HS-5 (cell line): ENCODE results near the gene ANKS1B.
"Not testable (repeated sequence)": the region's sequence is repeated elsewhere in the genome, so short reads cannot be mapped to it uniquely, and the experiment has no call there.

Experiments
- DNase-seq: peaks from one replicate; pipeline ENCODE4 v3.0.0-alpha.2; 2012; ENCODE audit warnings: low read depth

ANKS1B gene

GRCh38 chr12:99372257-99372920 is 612.3 kb downstream of the ANKS1B start:
- DNase-seq = no peak

DNA sequence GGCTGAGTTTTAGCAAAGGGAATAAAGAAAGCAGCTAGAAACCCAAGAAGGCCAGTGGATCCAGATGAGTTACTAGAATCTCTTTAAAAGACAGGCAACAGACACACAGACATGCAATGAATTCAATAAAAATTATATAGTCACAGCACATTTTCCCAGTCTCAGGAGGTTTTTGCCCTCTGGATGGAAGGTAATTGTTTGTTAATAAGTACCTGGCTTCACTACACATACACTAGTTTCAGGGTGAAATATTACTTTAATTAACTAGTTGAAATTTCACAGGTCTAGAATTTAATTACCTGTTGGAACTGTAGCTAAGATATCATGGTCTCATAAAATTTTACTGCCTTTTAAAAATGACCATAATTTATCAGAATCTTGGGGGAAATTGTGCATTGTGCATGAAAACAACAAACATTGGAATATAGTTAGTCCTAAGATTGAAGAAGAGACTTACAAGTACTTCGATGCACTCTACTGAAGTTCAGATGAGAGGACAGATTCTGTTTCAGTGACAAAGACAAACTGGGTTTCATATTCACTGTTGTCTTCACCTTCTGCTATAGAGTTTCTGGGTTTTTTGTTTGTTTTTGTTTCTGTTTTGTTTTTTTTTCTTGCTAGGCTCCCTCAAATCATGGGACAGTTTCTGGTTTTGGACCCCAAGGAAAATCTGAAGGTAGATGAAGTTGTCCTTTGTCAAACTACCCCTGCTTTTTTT is 614.2 kb downstream of the ANKS1B start:
- DNase-seq = no peak

DNA sequence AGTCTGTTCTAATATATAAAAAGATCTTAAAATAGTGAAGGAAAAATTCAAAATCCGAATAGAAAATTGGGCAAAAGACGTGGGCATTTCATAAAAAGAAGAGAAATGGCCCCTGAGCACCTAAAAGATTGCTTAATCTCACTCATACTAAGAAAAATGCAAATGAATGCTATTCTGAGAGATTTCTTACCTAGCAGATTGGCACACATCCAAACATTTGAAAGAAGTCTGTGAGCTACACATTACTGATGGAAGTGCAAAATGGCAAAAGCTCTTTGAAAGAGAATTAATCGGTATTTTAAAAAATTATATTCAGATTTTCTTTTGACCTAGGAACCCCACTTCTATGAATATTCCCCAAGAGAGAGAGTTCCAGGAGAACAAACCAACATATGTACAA is 617.6 kb downstream of the ANKS1B start:
- DNase-seq = no peak

- no peak for DNase-seq
Observed at GRCh38 chr12:99352269-99352668, 632.5 kb downstream of the ANKS1B start.

DNA sequence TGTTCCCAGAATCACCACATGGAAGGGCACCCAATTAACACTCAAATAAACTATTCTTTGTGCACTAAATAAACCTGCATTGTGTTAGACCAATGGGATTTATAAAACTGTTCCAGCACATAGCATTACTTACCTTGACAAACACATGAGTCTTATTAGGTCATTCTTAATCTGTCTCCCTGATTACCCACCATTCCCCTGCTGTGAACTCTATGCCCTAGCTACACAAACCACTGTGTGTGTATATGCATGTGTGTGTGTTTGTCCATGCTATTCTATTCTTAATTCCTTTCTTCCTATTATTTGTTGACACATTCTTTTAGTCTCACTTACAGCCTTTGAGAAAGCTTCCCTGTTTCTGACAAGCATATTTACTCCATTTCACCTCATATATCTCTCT is 640.8 kb downstream of the ANKS1B start:
- DNase-seq = no peak

- no peak for DNase-seq
Observed at GRCh38 chr12:99339663-99340062, 645.1 kb downstream of the ANKS1B start.

DNA sequence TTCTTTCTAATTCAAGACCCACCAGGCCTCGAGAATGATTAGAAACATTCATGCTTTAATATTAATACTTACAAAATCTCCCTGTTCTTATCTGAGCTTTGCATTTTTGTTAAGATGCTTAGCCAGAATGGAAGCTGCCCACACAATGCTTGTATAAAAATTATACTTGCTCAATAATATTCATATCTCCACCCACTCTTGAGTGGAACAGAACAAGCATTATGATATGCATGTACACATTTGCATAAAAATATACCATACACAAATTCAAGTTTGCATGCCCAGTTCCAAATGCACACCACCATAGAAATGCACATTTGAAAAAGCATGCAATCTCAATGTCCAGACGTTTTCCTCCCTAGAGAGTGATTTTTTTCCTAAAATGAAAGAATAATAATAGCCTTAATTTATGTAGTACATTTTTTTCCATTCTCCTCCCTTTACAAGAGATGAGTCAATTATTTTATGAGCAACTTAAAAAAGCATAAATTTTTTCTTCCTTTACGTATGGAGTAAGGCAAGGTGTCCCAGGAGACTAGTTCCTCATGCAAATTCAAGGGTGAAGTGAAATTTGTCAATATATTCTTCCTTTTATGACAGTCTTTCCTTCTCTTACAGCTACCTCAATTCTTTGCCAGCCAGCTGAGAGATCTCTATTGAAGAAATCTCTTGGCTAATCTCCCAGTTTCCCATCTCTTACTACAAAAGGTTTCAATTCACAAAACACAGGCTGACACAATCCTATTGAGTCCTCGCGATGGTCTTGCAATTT is 650.3 kb downstream of the ANKS1B start:
- no peak for DNase-seq

GRCh38 chr12:99332936-99333591 is 651.7 kb downstream of the ANKS1B start:
- no peak for DNase-seq

DNA sequence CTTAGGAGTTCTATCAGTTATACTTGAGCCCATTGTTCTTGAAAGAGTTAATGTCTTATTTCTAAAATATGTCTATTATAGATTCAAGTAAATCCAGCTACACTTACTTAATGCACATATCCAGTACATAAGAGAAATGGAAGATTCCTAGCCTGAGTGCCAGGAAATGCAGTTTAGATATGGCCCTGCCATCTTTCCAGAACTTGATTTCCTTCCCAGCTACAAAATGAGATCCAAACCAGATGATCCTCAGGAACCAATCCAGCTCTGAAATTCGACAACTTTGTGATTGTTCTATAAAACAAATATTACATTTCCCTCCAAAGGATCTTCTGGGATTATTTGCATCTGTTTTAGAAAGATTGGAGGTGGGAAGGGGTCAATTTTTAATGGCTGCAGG is 654.5 kb downstream of the ANKS1B start:
- no peak for DNase-seq

- DNase-seq = not testable (repeated sequence)
Observed at GRCh38 chr12:99321210-99321609, 663.5 kb downstream of the ANKS1B start.

- no peak for DNase-seq
Observed at GRCh38 chr12:99311373-99311772, 673.4 kb downstream of the ANKS1B start.

GRCh38 chr12:99309812-99310211 is 674.9 kb downstream of the ANKS1B start:
- DNase-seq = no peak

DNA sequence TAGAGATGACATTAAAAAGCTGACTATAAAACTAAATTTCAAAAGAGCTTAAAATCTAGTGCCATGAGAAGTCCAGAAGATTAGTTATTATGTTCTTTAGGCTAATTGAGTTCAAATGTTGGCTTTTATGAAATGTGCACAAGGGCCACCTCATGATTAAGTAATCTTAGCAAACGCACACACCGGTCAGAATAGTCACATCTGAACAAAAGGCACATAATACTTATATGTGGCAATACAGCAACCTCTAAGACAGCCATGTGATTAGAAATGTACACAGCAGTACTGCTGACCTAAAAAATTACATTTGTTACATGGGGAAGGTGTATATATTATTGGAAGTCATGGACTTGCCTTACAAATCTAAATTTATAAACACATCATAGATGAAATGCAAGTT is 681.9 kb downstream of the ANKS1B start:
- DNase-seq = no peak

- no peak for DNase-seq
Observed at GRCh38 chr12:99287136-99287535, 697.6 kb downstream of the ANKS1B start.

DNA sequence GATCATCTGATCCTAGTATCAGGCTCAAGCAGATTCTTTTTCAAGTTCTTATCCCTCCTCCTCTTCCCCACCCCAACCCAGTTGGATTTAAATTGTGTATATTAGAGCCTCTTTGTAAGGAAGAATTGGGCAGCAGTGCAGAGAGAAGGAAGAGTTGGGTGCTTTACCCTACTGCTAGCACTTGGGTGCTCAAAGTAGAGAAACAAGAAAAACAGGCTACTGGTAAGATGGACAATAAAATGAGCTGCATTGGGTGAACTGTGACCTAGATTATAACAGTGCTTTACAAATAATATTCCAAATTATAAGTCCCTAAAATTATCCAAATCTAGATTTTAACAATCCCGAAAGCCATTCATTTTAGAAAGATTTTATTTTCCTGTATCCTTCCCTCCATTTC is 700.6 kb downstream of the ANKS1B start:
- no peak for DNase-seq

DNA sequence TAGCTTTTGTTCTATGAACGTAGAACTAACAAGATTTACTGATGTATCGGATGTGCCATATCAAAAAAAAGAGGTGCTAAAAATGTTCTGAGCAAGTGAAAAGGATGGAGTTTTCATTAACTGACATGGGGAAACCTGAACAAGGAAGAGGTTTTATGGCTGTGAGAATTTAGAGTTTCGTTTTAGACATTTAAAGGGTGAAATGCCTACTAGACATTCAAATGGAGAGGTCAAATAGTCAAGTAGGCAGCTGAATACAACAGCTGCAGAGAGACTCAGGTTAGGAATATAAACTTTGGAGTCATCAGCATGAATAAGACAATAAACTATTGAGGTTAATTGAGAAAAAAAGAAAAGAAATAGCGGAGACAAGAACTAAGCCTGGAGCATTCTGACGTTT is 702.1 kb downstream of the ANKS1B start:
- DNase-seq = no peak

GRCh38 chr12:99282086-99282485 is 702.6 kb downstream of the ANKS1B start:
- DNase-seq = no peak

- DNase-seq = no peak
Observed at GRCh38 chr12:99281277-99281676, 703.5 kb downstream of the ANKS1B start.

DNA sequence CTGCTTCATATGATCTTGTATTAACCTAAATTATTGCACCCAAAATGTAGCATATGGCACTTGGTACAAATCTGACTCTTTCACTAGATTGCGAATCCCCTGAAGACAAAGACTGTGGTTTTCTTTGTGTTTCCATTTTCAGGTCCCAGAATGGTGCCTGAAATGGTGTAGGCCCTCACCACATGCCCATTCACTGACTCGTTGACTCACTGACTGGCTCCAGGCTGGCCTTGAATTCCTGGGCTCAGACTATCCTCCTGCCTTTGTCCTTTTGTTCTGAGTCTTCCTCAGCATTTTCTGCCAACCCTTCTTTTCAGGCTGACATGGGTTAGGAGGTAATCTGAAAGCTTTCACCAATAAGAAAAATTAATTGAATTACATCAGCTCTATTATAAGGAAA is 705.8 kb downstream of the ANKS1B start:
- no peak for DNase-seq

- DNase-seq = no peak
Observed at GRCh38 chr12:99277591-99278379, 707.0 kb downstream of the ANKS1B start.

DNA sequence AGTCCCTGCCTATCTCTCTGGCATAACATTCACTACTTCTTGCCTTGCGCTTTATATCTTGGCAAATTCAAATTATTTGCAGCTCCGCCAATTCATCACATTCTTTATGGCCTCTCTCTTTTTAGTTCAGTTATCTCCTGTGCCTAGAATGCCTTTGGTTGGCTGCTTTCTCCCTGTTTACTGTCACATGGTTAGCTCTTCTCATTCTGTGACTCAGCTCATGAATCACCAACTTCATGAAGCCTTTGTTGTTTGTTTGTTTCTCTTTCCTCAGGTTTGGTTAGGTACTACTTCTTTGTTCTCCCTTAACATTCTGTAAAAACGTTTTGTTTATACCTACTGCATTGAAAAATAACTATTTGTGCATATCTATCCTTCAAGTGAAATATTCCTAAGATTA is 713.7 kb downstream of the ANKS1B start:
- DNase-seq = no peak

DNA sequence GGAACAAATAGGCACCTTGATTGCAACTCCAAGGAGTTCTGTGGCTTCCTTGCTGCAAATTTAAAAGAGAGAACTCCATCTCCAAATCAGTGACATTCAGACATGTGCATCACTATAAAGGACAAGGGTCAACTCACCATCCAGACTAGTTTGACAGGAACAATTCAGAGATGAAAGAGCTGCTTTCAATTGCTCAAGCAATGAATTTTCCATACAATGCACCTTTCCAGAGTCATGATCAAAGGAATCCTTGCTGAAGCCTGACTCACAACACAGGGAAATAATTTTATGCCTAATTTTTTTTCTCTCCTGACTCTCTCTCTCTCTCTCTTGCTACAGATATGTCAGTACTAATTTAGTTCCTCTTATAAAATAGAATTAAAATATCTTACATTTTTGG is 717.7 kb downstream of the ANKS1B start:
- DNase-seq = no peak
